HG03095 (cell line): Measurements from ENCODE around the gene SYT3.

Experiments used
- ATAC-seq: cut with Tn5 transposase; IDR thresholded peaks from one replicate; pipeline ENCODE4 v1.9.1; 2021; ENCODE audit warnings: moderate library complexity; ENCODE audit not compliant: unreplicated experiment

SYT3 gene, protein sequence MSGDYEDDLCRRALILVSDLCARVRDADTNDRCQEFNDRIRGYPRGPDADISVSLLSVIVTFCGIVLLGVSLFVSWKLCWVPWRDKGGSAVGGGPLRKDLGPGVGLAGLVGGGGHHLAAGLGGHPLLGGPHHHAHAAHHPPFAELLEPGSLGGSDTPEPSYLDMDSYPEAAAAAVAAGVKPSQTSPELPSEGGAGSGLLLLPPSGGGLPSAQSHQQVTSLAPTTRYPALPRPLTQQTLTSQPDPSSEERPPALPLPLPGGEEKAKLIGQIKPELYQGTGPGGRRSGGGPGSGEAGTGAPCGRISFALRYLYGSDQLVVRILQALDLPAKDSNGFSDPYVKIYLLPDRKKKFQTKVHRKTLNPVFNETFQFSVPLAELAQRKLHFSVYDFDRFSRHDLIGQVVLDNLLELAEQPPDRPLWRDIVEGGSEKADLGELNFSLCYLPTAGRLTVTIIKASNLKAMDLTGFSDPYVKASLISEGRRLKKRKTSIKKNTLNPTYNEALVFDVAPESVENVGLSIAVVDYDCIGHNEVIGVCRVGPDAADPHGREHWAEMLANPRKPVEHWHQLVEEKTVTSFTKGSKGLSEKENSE

DNA sequence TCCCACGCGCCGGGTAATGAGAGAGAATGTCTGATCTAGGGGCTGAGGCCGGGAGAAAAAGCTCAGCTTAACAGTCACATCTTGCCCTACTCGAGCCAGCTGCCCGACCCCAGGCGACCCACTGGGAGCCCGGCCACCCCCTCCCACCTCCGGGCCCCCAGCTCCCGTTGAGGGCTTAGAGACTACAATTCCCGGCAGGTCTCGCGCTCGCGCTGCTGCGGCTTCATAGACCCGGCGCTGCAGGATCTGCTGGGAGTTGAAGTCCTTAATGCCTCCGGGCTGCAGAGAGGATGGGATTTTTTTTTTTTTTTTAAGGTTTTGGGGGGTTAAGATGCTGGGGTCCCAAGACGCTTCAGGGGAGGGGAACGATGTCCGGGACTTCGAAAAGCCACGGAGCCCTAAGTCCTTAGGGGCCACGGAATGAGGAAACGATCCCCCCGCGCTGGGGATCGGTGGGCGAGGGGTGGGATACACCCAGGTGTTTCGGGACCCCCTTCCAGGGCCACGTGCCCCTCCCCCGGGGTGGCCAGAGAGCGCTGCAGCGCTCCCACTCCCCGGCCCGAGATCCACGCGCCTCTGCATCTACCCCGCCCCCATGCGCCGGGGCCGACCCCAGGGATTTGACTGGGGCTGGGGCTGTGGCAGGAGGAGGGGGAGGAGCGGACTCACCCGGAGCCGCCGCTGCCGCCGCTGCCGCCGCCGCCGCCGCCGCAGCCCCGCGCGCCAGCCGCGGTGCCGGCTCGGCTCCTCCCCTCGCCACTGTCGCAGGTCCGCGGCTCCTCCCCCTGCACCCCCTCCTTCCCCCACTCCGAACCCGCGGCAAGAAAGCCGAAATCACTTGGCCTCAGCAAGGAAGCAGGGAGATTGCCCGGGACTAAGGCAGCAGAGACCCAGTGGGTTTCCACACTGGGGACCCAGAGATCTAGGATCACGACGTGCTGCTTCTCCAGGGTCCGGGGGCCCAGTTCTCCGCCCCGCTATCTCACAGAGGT is at the start of gene SYT3:
Gene SYT3, minus strand, starts transcription at position 761 of the 992 bp plus-strand sequence. CDS start 2,470 bp downstream, outside the sequence.
- ATAC-seq: no peak

DNA sequence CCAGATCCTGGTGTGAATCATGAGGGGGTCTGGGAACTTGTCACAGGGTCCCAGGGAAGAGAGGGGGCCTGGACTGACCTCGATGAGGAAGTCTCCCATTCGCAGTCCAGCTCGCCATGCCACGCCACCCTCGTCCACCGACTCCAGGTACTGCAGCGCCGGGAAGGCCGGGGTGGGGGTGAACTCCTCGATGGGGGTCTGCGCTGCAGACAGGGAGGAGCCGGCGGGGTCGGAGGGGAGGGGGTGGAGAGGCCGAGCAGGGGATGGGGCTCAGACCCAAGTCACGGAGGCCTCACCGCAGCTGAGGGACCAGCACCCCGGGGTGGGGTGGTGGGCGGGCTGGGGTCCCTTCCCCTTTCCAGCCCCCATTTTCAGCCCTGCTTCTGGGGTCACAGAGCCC is 49.1 kb upstream of the SYT3 start:
- ATAC-seq: no peak

DNA sequence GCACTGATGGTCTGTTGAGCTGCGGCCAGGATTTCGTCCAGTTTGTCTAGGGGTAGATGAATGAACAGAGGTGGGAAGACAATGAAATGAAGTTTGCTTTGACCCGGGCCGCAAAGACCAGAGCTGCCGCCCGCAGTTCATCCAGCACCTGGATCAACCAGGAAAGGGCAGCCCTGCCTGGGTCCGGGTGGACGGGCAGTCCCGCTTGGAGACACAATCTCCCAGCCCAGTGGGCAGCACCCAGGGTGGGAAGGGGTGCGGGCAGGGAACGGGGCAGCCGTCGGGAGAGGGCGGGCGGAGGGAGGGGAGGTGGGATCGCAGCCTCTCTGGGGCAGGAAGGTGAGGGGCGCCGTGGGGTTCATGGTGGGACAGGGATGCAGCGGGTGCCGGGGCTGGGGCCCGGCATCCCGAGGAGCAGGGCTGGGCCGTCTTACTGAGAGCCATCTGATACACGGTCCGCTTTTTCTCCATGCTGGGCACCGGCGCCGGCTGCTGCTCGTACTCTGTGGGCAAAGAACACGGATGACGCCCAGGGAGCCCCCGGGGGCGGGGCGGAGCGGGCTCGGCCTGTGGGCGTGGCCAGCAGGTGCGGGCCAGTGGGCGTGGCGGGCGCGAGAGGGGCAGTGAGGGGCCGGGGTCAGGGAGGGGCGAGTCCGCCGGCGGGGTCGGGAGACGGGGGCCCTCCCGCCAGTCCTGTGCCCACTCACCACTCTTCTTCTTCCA is 46.8 kb upstream of the SYT3 start:
- ATAC-seq: no peak

DNA sequence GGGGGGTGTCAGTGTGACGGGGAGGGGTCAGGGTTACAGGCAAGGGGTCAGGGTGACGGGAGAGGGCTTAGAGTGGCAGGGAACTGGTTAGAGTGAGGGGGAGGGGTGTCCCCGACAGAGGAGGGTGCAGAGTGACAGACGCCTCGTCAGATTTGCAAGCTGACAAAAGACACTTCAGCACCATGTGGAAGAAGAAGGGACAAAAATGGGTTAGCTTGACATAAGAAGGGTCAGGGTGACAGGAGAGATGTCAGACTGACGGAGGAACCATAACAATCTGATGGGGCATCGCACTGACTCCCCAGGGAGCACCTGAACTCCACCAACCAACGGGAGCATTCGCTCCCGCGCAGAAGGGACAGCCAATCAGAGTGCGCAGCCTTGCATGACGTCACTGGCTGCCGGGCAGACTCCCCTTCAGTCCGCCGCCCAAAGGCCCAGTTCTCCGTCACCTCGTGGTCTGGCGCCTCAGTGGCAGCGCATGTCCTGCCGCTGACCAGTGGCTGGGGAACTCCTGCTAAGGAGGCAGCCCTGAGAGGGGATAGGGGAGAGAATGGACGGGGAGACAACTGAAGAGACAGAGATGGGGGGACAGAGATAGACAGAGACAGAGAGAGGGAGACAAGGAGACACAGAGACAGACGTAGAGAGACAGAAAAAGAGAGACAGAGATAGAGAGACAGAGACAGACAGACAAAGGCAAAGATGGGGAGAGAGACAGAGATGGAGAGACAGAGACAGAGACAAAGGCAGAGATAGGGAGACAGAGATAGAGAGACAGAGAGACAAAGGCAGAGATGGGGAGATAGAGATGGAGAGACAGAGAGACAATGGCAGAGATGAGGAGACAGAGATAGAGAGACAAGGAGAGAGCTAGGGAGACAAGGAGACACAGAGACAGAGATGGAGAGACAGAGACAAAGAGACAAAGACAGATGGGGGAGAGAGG is 39.8 kb upstream of the SYT3 start:
- no peak for ATAC-seq

DNA sequence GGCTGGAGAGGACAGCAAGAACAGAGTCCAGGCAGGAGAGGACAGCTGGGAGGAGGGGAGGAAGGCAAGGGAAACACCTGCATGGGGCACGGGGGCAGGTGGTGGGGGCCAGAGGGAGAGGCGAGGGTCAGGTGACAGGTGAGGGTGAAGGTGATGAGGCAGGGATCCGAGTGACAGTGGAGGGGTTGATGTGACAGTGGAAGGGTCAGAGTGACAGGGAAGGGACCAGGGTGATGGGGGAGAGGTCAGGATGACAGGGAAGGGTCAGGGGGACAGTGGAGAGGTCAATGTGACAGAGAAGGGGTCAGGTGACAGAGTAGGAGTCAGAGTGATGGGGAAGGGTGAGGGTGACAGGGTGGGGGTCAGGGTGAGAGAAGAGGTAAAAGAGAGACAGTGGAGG is 38.6 kb upstream of the SYT3 start:
- no peak for ATAC-seq

DNA sequence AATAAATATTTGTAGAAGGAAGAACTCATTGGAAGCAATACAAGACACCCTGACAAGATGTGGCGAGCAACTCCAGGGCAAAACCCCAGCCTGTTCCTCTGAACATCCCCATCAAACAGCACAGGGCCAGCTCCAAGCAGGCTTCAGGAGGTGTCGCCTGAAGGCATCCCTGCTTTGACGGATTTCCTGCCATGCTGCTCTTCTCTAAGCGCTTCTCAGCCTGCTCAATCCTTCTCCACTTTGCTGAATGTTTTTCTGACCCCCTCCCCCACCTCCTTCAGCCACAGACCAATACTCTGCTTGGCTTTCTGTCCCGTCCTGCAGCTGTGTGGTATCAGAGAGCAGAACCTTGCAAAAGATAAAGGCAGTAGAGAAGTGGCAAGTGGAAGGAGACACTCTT is 38.0 kb upstream of the SYT3 start:
- ATAC-seq: no peak

DNA sequence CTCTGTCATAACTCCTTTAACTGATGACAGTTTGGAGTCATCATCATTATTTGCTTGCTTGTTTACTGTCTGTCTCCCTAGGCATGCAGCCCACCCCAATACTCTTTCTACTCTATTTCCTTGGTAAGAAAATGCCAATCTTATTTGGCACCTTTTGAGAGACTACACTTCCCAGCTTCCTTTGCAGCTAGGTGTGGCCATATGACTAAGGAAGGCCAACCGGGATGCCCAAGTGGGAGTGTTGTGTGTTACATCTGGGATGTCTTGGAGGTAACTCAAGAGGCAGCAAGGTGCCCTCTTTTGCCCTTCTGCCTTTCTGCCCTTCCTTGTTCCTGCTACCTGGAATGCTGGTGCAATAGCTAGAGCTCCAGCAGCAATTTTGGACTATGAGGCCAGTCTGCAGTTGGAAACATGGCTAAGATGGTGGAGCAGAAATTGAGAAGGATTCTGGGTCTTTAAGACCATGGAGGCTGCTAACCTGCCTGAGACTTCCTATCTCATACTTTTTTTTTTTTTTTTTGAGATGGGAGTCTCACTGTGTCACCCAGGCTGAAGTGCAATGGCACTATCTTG is 37.0 kb upstream of the SYT3 start:
- ATAC-seq: no peak

DNA sequence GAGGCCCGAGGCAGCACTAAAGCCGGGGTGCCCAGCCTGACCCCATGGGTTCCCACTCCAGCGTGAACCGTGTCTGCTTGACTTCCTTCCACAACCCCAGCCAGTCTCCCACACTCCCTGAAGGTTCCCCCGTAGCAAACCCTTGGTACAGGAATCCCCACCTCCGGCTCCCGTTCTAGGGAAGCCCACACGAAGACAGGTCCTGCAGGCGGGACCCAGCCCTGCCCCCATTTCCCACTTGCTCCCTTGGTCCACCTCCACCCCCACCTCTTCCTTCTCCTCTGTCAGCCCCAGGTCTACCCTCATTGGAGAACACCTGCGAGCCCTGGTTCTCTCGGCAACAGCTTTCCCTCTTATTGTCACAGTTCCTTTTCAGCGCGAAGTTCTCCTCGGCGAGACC is 33.4 kb upstream of the SYT3 start:
- no peak for ATAC-seq

DNA sequence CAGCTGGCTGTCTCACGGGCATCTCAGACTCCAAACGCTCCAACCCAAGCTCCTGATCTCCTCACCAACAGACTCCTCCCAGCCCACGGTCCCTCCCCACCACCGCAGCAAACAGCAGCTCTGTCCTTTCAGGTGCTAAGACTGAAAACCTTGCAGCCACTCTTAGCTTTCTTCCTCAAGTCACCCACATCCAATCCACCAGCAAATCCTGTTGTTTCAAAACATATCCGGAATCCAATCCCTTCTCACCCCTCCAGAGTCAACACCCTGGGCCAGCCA is 30.4 kb upstream of the SYT3 start:
- no peak for ATAC-seq

DNA sequence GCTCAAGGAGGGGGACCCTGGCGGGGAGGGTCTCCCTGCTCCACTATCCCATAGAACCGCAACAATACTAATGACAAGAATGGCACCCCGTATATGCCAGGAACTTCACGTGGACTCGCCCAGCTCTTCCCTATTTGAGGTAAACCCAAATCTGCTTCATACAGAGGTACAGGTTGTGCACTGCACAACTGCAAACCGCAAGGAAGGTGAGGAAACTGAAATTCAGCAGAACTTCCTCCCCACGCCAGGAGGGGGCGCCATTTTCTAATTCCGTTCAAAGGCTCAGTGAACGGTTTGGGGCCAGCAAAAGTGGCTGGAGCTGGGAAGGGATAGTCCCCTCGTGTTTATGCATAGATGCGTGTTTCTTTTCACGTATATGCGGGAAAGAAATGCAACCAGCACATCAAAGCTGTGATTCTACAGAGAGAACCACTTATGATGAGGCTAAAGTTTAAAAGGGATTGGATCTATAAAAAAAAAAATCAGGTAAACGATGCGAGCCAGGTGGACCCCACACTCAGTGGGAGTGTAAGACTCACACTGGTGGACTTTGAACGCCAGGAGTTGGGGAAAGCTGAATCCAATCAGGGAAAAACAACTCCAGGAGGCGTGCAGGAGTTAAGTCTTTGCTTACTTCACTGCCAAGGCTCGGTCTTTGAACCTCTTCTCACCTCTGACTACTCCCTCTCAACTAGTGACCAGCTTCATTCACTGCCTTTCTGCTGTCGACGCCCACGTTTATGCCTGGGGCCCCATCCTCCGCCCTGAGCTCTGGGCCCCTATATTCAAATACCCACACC is 29.8 kb upstream of the SYT3 start:
- no peak for ATAC-seq

DNA sequence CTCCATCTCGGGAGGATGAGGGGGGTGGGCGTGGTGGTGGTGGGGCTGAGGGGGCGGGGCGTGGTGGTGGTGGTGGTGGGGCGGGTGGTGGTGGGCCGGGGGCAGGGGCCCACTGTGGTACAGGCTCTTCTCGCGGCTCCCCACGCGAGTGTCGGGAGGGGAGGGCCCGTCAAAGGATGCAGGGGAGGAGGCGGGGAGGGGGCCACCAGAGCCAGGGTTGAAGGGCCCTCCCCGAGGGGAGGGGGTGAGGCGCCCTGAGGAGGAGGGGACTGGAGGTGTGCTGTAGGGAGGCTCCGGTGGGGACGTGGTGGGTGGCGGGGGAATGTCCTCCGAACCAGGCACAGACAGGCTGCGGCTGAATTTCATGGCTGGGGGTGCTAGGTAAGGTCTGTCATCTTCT is 29.2 kb upstream of the SYT3 start:
- ATAC-seq: no peak

DNA sequence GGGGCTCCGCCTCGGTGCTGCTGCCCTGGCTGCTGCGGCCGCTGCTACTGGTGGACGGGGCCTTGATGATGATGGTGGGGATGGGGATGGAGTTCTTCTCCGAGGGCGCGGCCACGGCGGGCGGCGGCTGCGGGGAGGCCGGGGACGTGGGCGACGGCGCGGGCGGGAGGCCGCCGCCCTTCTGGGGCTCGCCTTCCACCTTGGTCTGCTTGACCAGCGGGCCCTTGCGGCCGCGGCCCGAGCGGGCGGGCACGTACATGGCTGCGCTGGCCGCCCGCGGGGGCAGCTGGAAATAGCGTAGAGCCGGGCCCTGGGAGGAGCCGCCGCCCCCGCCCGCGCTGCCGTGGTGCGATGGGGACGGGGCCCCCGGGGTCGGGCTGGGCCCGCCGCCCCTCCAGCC is 28.7 kb upstream of the SYT3 start:
- ATAC-seq: no peak

DNA sequence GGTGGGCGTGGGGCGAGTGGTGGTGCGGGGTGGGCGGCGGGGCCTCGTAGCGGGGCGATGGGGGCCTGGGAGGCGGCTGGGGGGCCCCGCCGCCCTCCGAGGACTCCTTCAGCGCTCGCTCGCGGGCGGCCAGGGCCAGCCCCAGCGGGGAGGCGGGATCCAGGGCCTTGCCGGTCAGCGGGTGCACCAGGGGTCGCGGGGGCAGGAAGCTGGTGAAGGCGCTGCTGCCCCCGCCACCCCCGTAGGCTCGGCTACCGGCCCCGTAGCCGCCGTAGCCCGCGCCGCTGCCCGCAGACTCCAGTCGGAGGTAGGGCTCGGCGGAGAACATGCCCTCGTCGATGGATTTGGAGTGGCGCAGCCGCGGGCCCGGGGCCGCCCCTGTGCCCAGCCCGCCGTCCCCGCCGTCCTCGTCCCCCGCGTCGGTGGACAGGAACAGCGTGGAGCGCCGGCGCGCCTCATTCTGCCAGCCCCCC is 28.1 kb upstream of the SYT3 start:
- ATAC-seq: no peak

DNA sequence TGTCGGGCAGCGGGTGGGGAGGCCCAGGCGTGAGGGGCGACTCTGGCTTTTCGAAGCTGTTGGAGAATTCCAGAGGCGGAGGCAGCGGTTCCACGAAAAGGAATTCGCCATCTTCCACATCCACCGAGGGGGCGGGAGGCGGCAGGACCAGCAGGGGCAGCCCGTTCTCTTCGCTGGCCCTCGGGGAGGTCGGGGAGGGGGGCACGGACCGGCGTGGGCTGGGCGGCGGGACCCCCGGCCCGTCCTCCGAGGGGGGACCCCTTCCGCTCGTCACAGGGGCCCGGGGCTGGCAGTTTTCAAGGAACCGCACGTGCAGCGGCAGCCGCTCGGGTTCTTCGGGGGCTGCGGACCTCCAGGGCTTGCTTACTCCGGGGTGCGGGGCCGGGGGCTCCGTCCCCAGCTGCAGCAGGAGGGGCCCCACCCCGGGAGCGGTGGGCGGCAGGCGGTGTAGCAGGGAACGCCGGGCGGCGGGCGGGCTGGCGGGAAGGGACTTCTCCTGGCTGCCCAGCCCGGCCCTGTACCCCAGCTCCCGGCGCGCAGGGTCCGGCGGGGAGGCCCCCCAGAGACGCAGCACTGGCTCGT is 27.6 kb upstream of the SYT3 start:
- no peak for ATAC-seq

DNA sequence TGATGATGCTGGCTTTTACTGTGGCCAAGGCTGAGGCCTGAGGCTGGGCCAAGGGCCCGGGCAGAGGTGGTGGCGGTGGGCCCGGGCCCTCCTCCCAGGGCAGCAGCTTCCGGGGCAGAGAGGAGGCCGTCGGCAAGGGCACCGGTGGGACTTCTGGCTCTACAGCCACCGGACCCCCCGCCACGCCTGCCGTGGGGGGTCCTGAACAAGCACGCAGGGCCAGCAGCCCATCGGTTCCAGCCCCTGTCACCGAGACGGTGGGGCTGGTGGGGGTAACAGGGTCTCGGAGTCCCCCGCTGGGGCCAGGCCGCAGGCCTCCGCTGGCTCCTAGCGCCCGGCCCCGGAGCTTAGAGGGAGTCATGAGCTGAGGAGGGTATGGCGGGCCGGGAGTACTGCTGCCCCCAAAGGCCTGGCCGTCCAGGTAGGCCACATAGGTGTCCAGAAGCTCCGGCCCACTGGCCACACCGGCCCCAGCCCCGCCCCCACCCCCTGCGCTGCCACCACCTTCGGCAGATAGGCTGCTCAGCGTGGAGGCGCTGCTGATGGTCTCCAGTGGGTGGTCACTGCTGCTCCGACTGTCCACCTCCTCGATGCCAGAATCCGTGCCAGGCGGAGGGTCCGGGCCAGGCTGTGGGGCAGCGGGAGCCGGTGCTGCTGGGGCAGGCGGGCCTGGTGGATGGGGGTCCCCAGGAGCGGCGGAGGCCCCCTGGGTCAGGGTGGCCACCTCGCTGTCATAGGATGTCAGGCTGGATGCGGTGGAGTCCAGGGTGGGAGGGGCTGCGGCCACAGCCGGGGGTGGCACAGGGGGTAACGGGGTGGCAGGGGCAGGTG is 26.9 kb upstream of the SYT3 start:
- ATAC-seq: no peak

DNA sequence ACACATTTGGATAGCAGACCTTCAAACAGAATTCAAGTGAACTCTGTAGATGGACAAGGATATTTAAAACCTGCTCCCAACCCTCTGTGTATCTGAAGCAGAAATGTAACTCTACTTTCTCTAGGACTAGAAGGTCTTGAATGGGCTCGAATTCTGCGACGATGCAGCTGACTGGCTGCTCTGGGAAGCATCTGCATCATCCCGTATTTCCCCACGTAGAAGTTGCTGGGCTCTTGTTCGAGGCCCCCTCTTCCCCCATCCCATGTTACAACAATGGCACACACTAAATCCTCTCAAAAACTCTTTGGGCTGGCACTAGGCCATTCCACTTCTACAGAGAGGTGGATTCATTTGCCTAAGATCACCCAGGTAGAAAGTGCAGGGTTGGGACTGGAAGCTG is 24.5 kb upstream of the SYT3 start:
- ATAC-seq: no peak

DNA sequence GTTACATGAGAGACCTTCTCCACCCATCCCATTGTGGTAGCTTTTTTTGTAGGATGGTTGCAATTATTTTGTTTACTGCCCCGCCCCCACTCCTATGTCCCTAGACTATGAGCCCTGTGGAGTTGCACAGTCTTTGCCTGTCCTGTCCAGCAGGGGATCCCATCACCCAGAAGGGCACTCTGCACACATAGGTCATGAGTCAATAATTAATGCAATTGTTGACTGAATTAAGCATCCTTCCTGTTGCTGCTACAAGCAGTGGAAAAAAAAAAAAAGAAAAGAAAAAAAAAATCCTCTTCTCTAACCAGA is 23.8 kb upstream of the SYT3 start:
- ATAC-seq: no peak
